SK-N-SH (cell line): ENCODE data around the gene CATSPERB. TPM values are rescaled to one million over a fixed set of nuclear protein-coding genes. Genes with fewer than 3 reads are reported as not detected.

Source experiments
- CTCF ChIA-PET: fragments of 300-600, 350-600 bp; formaldehyde crosslinking; extraction: SDS; loops from one replicate; lab custom pipeline; 2021; lab: Yijun Ruan, JAX
- POLR2A ChIA-PET: fragments of 350-600 bp; sonication (Branson Sonifier 250); formaldehyde crosslinking; extraction: SDS; loops from one replicate; lab custom pipeline; 2020; ENCODE audit warnings: antibody characterized with exemption, inconsistent platforms; lab: Yijun Ruan, JAX
- DNase-seq: peaks from one replicate; pipeline ENCODE4 v3.0.0; 2012
- H2AFZ ChIP-seq: fragments of 200-600 bp; sonication (generic); 2 replicates; pipeline ENCODE4 v1.8.1; 2016; ENCODE audit warnings: antibody characterized with exemption, mild to moderate bottlenecking, low read depth
- H3F3A ChIP-seq: fragments of 200-600 bp; sonication (generic); replicated peaks from 2 replicates; pipeline ENCODE3; 2016; ENCODE audit warnings: antibody characterized with exemption, mild to moderate bottlenecking; ENCODE audit not compliant: insufficient read depth
- H3K27ac ChIP-seq, 2 experiments: fragments of 200-500 bp in 1 of 2; fragments of 200-600 bp in 1 of 2; sonication (Bioruptor generic) in 1 of 2; sonication (generic), shearing (Covaris generic) in 1 of 2; 2 replicates each; pipeline versions ENCODE4 v1.5.1 to v1.6.1; 2014 to 2016; ENCODE audit warnings: low read depth in 2 of 2, inconsistent platforms in 1 of 2, low read length in 1 of 2, mild to moderate bottlenecking in 1 of 2, mixed read lengths in 1 of 2
- H3K27me3 ChIP-seq: fragments of 200-600 bp; sonication (generic), shearing (Covaris generic); 2 replicates; pipeline ENCODE4 v1.6.1; 2016; ENCODE audit warnings: mixed run types; ENCODE audit not compliant: insufficient read depth
- H3K36me3 ChIP-seq, 2 experiments: fragments of 200-500 bp in 1 of 2; fragments of 200-600 bp in 1 of 2; sonication (Bioruptor generic) in 1 of 2; sonication (generic) in 1 of 2; replicated peaks in 1 of 2; 2 replicates each; pipeline versions ENCODE3 to v1.5.1; 2014 to 2016; ENCODE audit warnings: low read length in 1 of 2, mild to moderate bottlenecking in 1 of 2; ENCODE audit not compliant: insufficient read depth in 2 of 2, control insufficient read depth in 1 of 2
- H3K4me1 ChIP-seq, 2 experiments: fragments of 200-500 bp in 1 of 2; fragments of 200-600 bp in 1 of 2; sonication (Bioruptor generic) in 1 of 2; sonication (generic), shearing (Covaris generic) in 1 of 2; 2 replicates each; pipeline versions ENCODE4 v1.5.1 to v1.6.1; 2014 to 2016; ENCODE audit warnings: low read depth in 1 of 2, low read length in 1 of 2, mixed run types in 1 of 2; ENCODE audit not compliant: insufficient read depth in 2 of 2, control insufficient read depth in 1 of 2
- H3K4me2 ChIP-seq: fragments of 200-600 bp; sonication (generic), shearing (Covaris generic); 2 replicates; pipeline ENCODE4 v1.6.1; 2017; ENCODE audit warnings: mixed run types
- H3K4me3 ChIP-seq, 2 experiments: fragments of 200-500 bp in 1 of 2; fragments of 200-600 bp in 1 of 2; sonication (Bioruptor generic) in 1 of 2; sonication (generic), shearing (Covaris generic) in 1 of 2; 2 replicates each; pipeline versions ENCODE4 v1.5.1 to v1.8.1; 2014 to 2016; ENCODE audit warnings: low read depth in 2 of 2, inconsistent platforms in 1 of 2, low read length in 1 of 2, mild to moderate bottlenecking in 1 of 2, mixed read lengths in 1 of 2, moderate library complexity in 1 of 2
- H3K79me2 ChIP-seq: fragments of 200-600 bp; sonication (generic); 2 replicates; pipeline ENCODE4 v1.8.1; 2017; ENCODE audit warnings: mild to moderate bottlenecking; ENCODE audit not compliant: insufficient read depth
- H3K9ac ChIP-seq: fragments of 200-600 bp; sonication (generic); 2 replicates; pipeline ENCODE4 v1.6.1; 2017; ENCODE audit warnings: mixed run types
- H3K9me2 ChIP-seq: fragments of 200-600 bp; sonication (generic); 2 replicates; pipeline ENCODE4 v1.6.1; 2017; ENCODE audit warnings: mixed run types
- H3K9me3 ChIP-seq: fragments of 200-600 bp; sonication (generic); 2 replicates; pipeline ENCODE4 v1.6.1; 2017; ENCODE audit warnings: mixed run types, mild to moderate bottlenecking, moderate library complexity
- H4K20me1 ChIP-seq: fragments of 200-600 bp; sonication (generic); 2 replicates; pipeline ENCODE4 v1.6.1; 2017; ENCODE audit warnings: mild to moderate bottlenecking, mixed run types; ENCODE audit not compliant: insufficient read depth
- CHD2 ChIP-seq: fragments of 150-350 bp; IDR thresholded peaks from 2 replicates; pipeline ENCODE4 v1.6.1; 2018; ENCODE audit warnings: low read length; ENCODE audit not compliant: partially characterized antibody
- EZH2phosphoT487 ChIP-seq: fragments of 200-600 bp; sonication (generic); IDR thresholded peaks from 2 replicates; pipeline ENCODE4 v1.6.1; 2017; ENCODE audit warnings: low read depth, mixed run types, mild to moderate bottlenecking, antibody characterized with exemption, moderate library complexity, borderline replicate concordance
- FOXJ3 ChIP-seq: sonication (generic); formaldehyde crosslinking; IDR thresholded peaks from 2 replicates; pipeline ENCODE4 v1.5.1; 2020; ENCODE audit warnings: mild to moderate bottlenecking, missing genetic modification reagents
- GATA2 ChIP-seq: sonication (generic); formaldehyde crosslinking; IDR thresholded peaks from 2 replicates; pipeline ENCODE4 v1.5.0; 2020; ENCODE audit warnings: mild to moderate bottlenecking, missing genetic modification reagents
- IRF3 ChIP-seq: fragments of 150-350 bp; IDR thresholded peaks from 2 replicates; pipeline ENCODE4 v1.6.1; 2016; ENCODE audit warnings: mild to moderate bottlenecking, low read depth, low read length
- JUND ChIP-seq: IDR thresholded peaks from 2 replicates; pipeline ENCODE4 v1.4.0; 2012
- NFIC ChIP-seq: IDR thresholded peaks from 2 replicates; pipeline ENCODE4 v1.4.0; 2012; ENCODE audit warnings: borderline replicate concordance
- POLR2AphosphoS5 ChIP-seq: IDR thresholded peaks from 2 replicates; pipeline ENCODE4 v1.6.1; 2012; ENCODE audit warnings: low read depth, low read length
- RXRA ChIP-seq: IDR thresholded peaks from 2 replicates; pipeline ENCODE4 v1.4.0; 2012; ENCODE audit warnings: low read depth, mild to moderate bottlenecking, borderline replicate concordance
- SIN3A ChIP-seq: IDR thresholded peaks from 2 replicates; pipeline ENCODE4 v1.6.1; 2012; ENCODE audit warnings: low read depth, mild to moderate bottlenecking, low read length, moderate library complexity, borderline replicate concordance
- TAF1 ChIP-seq: IDR thresholded peaks from 2 replicates; pipeline ENCODE4 v1.6.1; 2012; ENCODE audit warnings: low read depth, mild to moderate bottlenecking, low read length, moderate library complexity, borderline replicate concordance
- TCF12 ChIP-seq: IDR thresholded peaks from 2 replicates; pipeline ENCODE4 v1.4.0; 2012
- TEAD4 ChIP-seq: IDR thresholded peaks from 2 replicates; pipeline ENCODE4 v1.4.0; 2012; ENCODE audit warnings: mild to moderate bottlenecking, borderline replicate concordance; ENCODE audit not compliant: insufficient read depth
- ZBTB33 ChIP-seq: IDR thresholded peaks from 2 replicates; pipeline ENCODE4 v1.4.0; 2012; ENCODE audit warnings: low read depth, borderline replicate concordance
- WGBS: methylation state at CpG from one replicate; pipeline ENCODE4 v1.1.6; 2017; ENCODE audit warnings: low lambda C conversion rate; 5-methylcytosine and 5-hydroxymethylcytosine counted together
- polyA plus RNA-seq, 3 experiments: library from polyadenylated mRNA; depleted of rRNA; stranded (reverse); fragments of >200 nt; gene quantifications; 2 replicates each; pipeline ENCODE4 v1.2.3, GENCODE V29; 2012
- TF ChIP-seq, protein P1 (sequence below): fragments of 200-600 bp; sonication (generic); IDR thresholded peaks from 2 replicates; pipeline ENCODE4 v1.6.1; 2017; ENCODE audit warnings: antibody characterized with exemption, mild to moderate bottlenecking, moderate library complexity

Gene CATSPERB
- polyA plus RNA-seq, 1 of the 3 experiments (the other 2 are of a cell fraction) = 0.08 TPM

GRCh38 chr14:91743305-91743653 is 11.4 kb upstream of the CATSPERB start:
- Histone ChIP-seq H3K27me3 (no peaks in the 10 kb centered on the region), H3K4me2 (no peak overlapping the region), H3K36me3 (no peaks in the 10 kb centered on the region), H3K4me3 (no peak overlapping the region), H3K79me2 (no peaks in the 10 kb centered on the region), H3F3A (no peaks in the 10 kb centered on the region), H2AFZ (no peak overlapping the region), H4K20me1 (no peaks in the 10 kb centered on the region), H3K27ac (no peak overlapping the region), H3K9me3 (no peaks in the 10 kb centered on the region), H3K4me1 (no peaks in the 10 kb centered on the region), H3K9ac (no peak overlapping the region), H3K9me2 (no peaks in the 10 kb centered on the region)
- WGBS = 13% methylated on average over 2 of the region's 2 CpGs
- ChIA-PET POLR2A (no interaction called here), CTCF (no interaction called here)
- no peak for DNase-seq
- TF ChIP-seq IRF3 (no peak), NFIC (no peak), JUND (no peak), FOXJ3 (no peak), CHD2 (no peak), GATA2 (CRISPR knock-in tag) (no peak), RXRA (no peak), TCF12 (no peak), POLR2AphosphoS5 (no peak), TEAD4 (no peak), SIN3A (no peak), ZBTB33 (no peak), EZH2phosphoT487 (no peak), TAF1 (no peak)
- TF ChIP-seq, protein P1, sequence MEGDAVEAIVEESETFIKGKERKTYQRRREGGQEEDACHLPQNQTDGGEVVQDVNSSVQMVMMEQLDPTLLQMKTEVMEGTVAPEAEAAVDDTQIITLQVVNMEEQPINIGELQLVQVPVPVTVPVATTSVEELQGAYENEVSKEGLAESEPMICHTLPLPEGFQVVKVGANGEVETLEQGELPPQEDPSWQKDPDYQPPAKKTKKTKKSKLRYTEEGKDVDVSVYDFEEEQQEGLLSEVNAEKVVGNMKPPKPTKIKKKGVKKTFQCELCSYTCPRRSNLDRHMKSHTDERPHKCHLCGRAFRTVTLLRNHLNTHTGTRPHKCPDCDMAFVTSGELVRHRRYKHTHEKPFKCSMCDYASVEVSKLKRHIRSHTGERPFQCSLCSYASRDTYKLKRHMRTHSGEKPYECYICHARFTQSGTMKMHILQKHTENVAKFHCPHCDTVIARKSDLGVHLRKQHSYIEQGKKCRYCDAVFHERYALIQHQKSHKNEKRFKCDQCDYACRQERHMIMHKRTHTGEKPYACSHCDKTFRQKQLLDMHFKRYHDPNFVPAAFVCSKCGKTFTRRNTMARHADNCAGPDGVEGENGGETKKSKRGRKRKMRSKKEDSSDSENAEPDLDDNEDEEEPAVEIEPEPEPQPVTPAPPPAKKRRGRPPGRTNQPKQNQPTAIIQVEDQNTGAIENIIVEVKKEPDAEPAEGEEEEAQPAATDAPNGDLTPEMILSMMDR = no peak
